A673 (cell line): Measurements from ENCODE around the gene CD19.

Experiments used
- CTCF ChIP-seq: fragments of 300-800, 200-600 bp; sonication (generic); conservative IDR thresholded peaks from 2 replicates; pipeline ENCODE4 v1.5.1; 2017; ENCODE audit warnings: low read depth, mild to moderate bottlenecking, antibody characterized with exemption, low read length, moderate library complexity, mixed read lengths
- EZH2 ChIP-seq: fragments of 200-600 bp; sonication (generic); IDR thresholded peaks from 2 replicates; pipeline ENCODE4 v1.6.1; 2017; ENCODE audit warnings: borderline replicate concordance, low read depth, mild to moderate bottlenecking, mixed read lengths, antibody characterized with exemption, low read length; ENCODE audit not compliant: poor library complexity, severe bottlenecking

- TF ChIP-seq CTCF (no peak), EZH2 (no peak)
Measured at GRCh38 chr16:28883221-28883996, 48.4 kb upstream of the CD19 start.
